Measurements from ENCODE around the gene TCF12.

The TCF12 gene

DNA sequence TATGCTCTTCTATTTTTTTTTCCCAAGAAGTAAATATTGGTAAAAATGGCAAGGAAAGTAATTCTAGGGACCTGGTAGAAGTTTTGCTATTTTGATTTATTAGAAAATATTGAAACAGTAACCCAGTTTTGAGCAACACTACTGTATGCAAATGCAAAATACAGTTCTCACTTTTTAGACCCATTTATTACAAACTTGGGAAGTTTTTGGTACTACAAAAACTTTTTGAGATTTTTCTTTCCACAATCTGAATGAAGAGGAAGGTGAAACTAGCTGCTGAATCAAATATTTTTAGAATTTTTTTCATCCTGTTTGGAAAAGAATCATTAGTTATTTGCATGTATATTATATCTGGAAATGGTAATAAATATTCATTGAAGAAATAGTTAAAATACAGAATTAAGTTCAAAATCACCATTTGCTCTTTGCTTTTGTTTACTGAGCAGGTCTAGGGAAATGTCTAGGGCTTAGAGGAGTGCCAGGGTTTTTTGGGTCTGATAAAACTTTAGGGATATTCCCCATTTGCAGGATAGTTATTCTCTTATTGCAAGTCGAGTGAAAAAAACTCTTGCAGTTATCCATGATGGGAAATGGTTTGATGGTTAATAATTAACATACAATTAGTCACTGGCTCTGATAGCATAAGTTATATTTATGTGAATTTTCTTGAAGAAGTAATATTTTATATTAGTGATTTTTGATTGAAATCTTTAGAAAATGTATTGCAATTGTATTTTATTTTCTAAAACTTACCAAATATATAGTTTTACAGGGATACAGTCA lies 47.0 kb downstream of the TCF12 start:
- no peak for DNase-seq (ENCODE audit: low read depth)
- H3K4me3 ChIP-seq (ENCODE audit: low read length) = no peak overlapping the region
- TF ChIP-seq, protein P1, sequence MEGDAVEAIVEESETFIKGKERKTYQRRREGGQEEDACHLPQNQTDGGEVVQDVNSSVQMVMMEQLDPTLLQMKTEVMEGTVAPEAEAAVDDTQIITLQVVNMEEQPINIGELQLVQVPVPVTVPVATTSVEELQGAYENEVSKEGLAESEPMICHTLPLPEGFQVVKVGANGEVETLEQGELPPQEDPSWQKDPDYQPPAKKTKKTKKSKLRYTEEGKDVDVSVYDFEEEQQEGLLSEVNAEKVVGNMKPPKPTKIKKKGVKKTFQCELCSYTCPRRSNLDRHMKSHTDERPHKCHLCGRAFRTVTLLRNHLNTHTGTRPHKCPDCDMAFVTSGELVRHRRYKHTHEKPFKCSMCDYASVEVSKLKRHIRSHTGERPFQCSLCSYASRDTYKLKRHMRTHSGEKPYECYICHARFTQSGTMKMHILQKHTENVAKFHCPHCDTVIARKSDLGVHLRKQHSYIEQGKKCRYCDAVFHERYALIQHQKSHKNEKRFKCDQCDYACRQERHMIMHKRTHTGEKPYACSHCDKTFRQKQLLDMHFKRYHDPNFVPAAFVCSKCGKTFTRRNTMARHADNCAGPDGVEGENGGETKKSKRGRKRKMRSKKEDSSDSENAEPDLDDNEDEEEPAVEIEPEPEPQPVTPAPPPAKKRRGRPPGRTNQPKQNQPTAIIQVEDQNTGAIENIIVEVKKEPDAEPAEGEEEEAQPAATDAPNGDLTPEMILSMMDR (conservative IDR thresholded peaks at IDR 0.05; ENCODE audit: low read length) = no peak

DNA sequence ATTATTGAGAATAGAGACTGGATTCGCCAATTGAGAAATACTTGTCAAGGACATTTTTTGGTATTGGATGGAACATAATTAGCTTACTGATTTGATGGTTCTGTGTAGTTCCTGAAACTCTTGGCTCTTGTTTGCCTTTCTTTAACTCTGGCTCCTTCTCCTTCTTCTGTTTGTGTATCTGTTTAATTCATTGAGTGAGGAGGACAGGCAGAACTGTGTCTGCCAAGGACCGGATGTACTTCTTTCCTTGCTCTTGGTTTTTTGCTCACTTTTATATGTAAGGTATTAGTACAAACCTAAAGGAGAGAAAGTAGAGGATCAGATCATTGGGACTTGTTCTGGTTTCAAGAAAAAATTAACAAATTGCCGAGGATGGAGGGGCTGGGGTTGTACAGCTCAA lies 48.9 kb downstream of the TCF12 start:
- no peak for DNase-seq (ENCODE audit: low read depth)
- no peak overlapping the region for H3K4me3 ChIP-seq (ENCODE audit: low read length)
- TF ChIP-seq, protein P1 (conservative IDR thresholded peaks at IDR 0.05; ENCODE audit: low read length) = no peak

DNA sequence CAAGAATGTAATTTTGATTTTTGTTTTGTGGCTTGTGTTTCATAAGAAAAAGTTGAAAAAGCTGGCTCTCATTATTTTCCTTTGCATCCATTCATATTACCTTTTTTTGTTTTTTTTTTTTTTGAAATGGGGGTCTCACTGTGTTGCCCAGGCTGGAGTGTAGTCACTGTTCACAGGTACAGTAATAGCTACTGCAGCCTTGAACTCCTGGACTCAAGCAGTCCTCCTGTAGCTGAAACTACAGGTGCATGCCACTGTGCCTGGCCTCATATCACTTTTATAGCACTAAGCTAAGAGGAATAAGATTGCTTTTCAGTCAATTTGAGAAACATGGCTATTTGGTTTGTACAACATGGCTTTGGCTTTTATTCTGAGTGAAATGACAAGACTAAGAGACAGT lies 49.8 kb downstream of the TCF12 start:
- TF ChIP-seq, protein P1 (conservative IDR thresholded peaks at IDR 0.05; ENCODE audit: low read length) = no peak
- no peak overlapping the region for H3K4me3 ChIP-seq (ENCODE audit: low read length)
- no peak for DNase-seq (ENCODE audit: low read depth)

DNA sequence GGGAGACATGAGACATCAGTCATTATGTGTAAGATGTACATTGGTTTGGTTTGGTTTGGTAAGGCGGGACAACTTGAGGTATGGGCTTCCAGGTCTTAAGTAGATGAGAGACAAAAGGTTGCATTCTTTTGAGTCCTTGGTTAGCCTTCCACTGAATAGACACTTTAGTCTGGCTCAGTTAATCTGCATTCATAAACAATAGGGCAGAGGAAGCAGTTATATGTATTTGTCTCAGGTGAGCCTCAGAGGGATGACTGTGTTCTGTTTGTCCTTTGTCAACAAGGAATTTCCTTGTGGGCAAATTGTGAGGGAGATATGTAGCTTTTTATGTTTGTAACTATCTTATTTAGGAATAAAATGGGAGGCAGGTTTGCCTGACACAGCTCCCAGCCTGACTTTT lies 50.4 kb downstream of the TCF12 start:
- TF ChIP-seq, protein P1 (conservative IDR thresholded peaks at IDR 0.05; ENCODE audit: low read length) = no peak
- H3K4me3 ChIP-seq (ENCODE audit: low read length) = no peak overlapping the region
- DNase-seq (ENCODE audit: low read depth) = no peak

DNA sequence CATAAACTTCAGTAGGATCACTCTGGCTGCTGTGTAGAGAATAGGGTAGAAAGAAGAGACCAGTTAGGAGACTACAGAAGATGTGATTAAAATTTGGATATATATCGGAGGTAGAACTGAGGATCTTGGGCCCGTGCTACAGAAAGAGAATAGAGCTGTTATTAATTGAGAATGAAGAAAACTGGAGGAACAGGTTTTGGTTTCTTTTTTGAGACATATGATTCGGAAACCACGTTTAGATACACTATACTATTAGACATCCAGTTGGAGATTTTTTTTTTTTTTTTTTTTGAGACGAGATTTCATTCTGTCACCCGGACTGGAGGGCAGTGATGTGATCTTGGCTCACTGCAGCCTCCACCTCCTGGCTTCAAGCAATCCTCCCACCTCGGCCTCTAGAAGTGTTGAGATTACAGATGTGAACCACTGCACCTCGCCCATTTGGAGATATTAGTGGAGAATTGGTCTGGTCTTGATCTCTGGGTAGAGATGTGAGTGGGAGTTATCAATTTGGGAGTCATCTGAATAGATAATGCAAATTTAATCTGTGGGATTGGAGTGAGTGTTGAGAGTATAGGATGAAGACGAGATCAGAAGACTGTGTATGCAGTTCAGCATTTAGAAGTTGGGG lies 50.9 kb downstream of the TCF12 start:
- no peak overlapping the region for H3K4me3 ChIP-seq (ENCODE audit: low read length)
- TF ChIP-seq, protein P1 (conservative IDR thresholded peaks at IDR 0.05; ENCODE audit: low read length) = no peak
- DNase-seq (ENCODE audit: low read depth) = no peak

DNA sequence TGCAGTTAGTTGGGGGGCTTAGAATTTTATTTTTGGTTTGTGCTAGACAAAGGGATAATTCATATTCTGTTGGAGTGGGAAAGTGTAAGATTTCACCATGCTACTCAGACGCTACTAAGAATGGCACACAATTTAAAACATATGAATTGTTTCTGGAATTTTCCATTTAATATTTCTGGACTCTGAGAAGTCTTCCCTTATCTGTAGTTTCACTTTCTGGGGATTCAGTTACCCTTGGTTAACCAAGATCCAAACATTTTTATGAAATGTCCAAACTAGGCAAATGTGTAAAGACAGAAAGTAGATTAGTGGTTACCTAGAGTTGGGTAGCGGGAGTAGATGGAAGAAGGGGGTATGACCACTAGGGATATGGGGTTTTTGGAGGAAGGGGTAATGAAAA lies 53.1 kb downstream of the TCF12 start:
- DNase-seq (ENCODE audit: low read depth) = no peak
- H3K4me3 ChIP-seq (ENCODE audit: low read length) = no peak overlapping the region
- TF ChIP-seq, protein P1 (conservative IDR thresholded peaks at IDR 0.05; ENCODE audit: low read length) = no peak

DNA sequence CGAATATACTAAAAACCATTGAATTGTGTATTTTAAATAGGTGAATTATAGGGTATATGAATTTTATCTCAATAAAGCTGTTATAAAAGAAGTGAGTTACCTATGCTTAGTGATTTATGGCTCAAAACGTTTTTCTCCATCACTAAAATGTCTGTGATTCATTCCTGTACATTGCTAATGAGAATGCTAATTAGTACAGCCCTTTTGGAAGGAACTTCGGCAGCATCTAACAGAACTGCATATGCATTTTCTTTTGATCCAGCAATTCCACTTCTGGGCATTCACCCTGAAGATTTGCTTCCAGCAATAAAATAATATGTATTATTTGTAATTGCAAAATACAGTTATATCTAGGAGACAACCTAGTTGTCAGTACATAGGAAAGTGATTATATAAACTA lies 53.6 kb downstream of the TCF12 start:
- no peak for DNase-seq (ENCODE audit: low read depth)
- TF ChIP-seq, protein P1 (conservative IDR thresholded peaks at IDR 0.05; ENCODE audit: low read length) = no peak
- H3K4me3 ChIP-seq (ENCODE audit: low read length) = no peak overlapping the region
